ENCODE results near the gene CCNYL1.

Gene CCNYL1

GRCh38 chr2:207796585-207797350 is 85.3 kb downstream of the CCNYL1 start:
- Histone ChIP-seq H3K36me3 (no peaks in the 10 kb centered on the region), H3K9me3 (no peaks in the 10 kb centered on the region), H3K27me3 (no peaks in the 10 kb centered on the region), H3K4me3 (ENCODE audit: low read depth, low read length) (no peak overlapping the region), H3K4me1 (no peaks in the 10 kb centered on the region; the same call in none of the 2 replicates)
- TF ChIP-seq CTCF (IDR thresholded peaks at IDR 0.05; ENCODE audit: low read depth, low read length) = no peak
- DNase-seq = no peak

- DNase-seq = no peak
- Histone ChIP-seq H3K4me1 (no peaks in the 10 kb centered on the region; the same call in none of the 2 replicates), H3K27me3 (no peaks in the 10 kb centered on the region), H3K4me3 (ENCODE audit: low read depth, low read length) (no peak overlapping the region), H3K9me3 (no peaks in the 10 kb centered on the region), H3K36me3 (no peaks in the 10 kb centered on the region)
- TF ChIP-seq CTCF (IDR thresholded peaks at IDR 0.05; ENCODE audit: low read depth, low read length) = no peak
These were observed 89.8 kb downstream of the CCNYL1 start for GRCh38 chr2:207801259-207801658.

GRCh38 chr2:207802650-207803049 is 91.2 kb downstream of the CCNYL1 start:
- no peaks in the 10 kb centered on the region for H3K27me3 ChIP-seq
- no peaks in the 10 kb centered on the region for H3K36me3 ChIP-seq
- H3K4me3 ChIP-seq (ENCODE audit: low read depth, low read length) = no peak overlapping the region
- no peaks in the 10 kb centered on the region; the same call in 1 of the 2 replicates for H3K4me1 ChIP-seq
- no peaks in the 10 kb centered on the region for H3K9me3 ChIP-seq
- no peak for DNase-seq
- TF ChIP-seq CTCF (IDR thresholded peaks at IDR 0.05; ENCODE audit: low read depth, low read length) = no peak
